ENCODE data around the gene OBSCN.

Gene OBSCN

DNA sequence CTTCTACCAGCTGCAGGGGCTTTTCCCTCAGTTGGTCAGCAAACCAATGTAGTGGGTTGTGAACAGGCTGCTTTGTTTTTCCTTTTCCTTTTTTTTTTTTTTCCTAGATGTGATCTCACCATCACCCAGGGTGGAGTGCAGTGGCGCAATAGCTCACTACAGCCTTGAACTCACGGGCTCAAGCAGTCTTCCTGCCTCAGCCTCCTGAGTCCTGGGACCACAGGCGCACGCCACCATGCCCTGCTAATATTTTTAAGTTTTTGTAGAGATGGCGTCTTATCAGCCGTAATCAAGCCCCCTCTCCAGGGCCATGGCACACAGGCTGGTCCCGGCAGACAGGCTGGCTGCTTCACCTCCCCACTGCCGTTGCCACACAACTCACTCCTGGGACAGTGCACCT lies 202.2 kb downstream of the OBSCN start:
- no peak for DNase-seq

DNA sequence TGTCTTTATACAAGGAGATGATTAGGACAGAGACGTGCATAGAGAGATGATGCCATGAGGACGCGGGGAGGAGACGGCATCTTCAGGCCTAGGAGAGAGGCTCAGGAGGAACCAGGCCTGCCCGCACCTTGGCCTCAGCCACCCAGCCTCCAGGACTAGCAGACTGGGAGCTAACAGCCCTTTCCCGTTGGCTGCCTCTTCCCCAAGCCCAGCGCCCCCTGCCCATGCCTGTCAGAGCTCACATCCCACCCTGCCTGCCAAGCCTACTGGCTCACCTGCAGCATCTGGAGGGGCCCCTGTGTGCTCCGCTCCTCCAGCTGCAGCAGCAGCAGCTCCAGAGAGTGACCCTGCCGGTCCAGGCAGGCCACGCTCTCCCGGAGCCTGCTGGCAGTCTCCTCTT lies 202.8 kb downstream of the OBSCN start:
- no peak for DNase-seq

DNA sequence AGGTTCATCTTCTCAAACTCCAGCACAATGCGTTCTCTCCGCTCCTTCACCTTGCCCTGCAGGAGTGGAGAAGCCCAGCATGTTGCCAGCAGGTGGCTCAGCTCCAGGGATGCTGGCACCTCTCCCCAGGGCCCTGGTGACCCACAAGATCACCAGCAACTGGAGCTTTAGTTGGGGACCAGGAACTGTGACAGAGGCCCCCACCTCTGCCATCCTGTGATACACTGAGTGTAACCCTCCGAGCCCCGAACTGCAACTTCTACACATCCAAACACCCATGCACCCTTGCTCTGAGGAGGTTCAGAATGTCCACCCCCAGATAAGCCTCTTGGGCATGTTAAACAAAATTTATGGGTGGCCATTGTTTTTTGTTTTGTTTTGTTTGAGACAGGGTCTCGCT lies 203.3 kb downstream of the OBSCN start:
- no peak for DNase-seq

DNA sequence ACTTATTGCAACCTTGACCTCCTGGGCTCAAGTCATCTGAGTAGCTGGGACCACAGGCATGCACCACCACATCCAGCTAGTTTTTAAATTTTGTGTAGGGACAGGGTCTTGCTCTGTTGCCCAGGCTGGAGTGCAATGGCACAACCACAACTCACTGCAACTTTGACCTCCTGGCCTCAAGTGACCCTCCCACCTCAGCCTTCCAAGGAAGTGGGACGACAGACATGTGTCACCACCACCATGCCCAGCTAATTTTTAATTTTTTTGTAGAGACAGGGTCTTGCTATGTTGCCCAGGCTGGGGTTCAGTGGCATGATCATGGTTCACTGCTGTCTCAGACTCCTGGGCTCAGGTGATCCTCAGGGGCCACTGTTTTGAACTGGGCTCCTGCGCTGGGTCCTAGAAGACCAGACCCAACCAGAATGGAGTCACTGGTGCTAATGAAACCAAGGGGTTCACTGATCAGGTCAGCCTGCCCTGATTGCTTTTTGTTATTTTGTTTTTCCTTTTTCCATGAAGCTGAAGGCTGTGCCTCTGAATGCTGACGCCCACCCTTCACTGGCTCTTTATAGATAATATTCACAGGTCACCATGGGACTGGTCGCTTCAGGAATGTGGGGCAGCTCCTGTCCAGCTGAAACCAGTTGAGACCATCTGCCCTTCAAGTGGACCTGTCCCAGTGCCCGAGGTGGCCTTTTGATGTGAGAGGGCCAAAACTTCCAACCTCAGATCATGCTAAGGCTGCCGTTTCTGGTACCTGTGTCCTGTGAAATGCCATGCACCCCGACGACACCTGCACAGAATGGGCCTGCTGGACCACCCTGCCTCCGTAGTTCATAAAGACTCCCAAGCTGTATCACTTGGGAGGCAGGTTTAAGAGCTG lies 203.9 kb downstream of the OBSCN start:
- DNase-seq = no peak

DNA sequence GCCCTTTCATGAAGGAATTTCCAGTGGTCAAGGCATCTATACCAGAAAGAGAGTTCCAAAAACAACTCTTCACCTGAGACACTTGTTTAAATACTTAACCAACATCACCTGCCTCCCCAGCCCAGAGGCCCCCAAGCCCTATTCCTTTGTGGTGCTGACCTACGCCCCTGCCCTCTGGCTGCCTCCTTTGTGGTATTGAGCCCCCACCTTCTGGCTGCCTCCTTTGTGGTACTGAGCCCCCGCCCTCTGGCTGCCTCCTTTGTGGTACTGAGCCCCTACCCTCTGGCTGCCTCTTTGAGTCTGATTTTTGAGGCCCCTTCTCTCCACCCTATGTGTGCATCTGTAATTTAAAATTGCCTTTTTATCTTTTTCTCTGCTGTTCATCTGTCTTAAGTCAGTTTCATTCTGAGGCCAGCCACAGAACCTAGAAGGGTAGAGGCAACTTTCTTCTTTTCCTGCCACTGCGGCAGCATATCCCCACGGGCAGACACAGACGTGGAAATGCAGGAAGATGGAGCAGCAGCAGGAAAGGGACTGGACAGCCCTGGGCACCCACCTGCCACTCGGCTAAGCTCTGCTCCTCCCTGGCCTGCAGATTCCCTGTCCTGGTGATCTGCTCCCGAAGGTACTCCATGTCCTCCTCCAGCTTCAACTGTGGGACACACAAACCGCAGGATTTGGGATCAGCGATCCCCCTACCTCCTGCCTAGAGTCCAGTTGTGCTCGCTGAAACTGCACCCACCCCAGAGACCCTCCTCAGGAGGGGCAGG lies 205.6 kb downstream of the OBSCN start:
- no peak for DNase-seq

DNA sequence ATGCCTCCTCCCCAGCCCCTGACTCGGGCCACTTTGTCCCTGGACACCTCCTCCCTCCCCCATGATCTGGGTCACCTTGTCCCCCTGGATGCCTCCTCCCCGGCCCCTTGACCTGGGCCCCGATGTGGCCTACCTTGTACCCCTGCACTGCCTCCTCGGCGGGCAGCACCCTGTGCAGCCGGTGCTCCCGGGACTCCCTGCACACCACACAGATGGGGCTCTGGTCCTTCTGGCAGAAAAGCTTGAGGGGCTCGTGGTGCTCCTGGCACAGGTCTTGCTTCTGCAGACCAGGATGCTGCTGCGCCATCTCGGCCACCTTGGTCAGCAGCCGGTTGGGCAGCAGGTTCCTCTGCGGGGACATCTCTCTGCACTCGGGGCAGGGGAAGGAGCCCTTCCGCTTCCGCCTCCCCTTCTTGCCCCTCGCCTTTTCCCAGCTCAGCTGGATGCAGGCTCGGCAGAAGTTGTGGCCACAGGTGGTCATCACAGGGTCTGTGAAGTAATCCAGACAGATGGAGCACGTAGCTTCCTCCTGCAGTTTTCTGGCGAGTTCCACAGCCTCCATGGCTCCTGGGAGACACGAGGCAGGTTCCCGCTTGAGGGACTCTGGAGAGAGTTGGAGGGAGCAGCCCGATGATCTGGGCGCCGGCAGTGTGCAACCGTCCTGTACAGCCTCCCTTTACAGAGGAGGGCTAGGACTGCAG lies 206.8 kb downstream of the OBSCN start:
- no peak for DNase-seq

DNA sequence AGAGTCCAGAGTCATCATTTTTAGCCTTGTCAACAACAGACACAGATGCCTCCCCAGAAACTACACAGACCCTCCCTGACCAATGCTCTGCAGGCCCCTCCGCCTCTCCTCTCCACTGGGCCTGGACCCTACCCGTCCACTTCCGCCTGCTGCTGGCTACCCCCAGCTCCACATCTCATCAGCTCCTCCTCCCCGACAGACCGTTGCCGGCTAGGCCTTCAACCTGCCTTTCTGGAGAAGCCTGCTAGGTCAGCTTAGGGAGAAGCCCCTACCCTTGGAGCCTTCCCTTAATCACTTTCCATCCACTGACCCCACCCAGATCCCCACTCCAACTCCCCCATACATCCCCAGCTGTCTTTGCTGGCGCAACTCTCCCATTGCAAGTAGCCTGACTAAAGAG lies 207.4 kb downstream of the OBSCN start:
- no peak for DNase-seq

DNA sequence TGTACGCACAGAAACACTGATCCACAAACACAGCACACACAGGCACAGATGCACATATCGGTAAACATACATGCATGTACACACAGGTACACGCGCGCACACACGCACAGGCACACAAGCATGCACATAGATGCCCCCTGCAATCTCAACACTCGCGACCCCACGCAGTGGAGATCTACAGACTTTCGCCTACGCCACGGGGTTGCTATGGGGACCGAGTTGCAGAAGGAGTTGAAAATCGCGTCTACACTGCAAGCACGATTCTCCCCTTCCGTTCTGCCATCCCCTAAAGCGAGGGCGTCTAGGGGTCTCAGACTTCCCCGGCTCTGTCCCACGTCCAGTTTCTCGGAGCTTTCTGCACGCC lies 208.0 kb downstream of the OBSCN start:
- no peak for DNase-seq

DNA sequence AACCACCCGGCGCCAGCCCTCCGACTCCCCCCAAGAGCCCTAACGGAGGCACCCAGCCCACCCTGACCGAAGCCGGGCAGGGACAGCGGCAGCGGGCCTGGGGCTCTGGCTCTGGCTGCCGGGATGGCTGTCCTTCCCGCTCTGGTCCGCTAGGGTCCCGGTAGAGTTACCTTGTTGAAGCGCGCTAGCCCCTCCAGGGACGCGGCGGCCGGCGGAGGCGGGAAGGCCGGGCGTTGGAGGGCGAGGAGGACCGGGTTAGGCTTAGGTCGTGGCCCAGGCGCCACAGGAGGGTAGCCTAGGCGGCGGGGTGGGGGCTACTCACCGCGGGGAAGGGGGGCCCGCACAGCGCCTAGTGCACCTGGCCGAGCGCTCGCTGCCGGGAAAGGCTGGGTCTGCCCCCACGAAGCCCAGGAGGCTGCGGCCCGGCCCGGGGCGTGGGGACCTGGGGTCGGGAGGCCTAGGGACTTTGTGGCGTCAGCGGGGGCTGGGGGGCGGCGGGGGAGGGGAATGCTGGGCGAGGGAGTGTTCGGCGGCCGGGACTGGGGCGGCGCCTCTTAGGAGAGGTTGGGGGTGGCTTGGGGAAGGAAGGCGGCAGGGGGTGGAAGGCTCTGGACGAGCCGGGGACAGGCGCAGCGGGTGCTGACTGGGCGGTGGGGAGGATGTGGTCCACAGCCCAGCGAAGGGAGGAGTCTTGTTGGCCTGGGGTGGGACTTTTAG lies 208.5 kb downstream of the OBSCN start, which contains the start of gene TRIM17:
TSS of gene TRIM17 (minus strand) at position 645 of the 717 bp plus-strand sequence. CDS start 1,789 bp downstream, outside the sequence.
- peak; percentile 64 for DNase-seq

DNA sequence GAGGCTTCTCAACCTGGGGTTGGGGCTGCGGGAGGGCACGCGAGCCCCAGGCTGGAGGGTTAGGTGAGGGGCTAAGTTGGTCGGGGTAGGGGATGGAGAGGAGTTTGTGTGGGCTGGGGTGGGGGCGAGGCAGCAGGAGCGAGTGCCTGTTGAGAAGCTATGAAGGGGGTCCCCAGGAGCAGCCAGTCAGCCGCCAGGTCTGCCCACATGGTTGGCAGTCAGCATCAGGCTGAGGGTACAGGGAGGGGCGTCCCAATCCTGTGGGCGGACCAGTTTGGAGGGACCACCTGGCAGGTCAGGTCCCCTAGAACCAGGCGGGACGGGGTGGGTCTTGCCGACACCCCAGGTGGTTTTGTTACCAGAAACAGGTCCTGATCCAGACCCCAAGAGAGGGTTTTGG lies 209.2 kb downstream of the OBSCN start:
- DNase-seq = no peak

DNA sequence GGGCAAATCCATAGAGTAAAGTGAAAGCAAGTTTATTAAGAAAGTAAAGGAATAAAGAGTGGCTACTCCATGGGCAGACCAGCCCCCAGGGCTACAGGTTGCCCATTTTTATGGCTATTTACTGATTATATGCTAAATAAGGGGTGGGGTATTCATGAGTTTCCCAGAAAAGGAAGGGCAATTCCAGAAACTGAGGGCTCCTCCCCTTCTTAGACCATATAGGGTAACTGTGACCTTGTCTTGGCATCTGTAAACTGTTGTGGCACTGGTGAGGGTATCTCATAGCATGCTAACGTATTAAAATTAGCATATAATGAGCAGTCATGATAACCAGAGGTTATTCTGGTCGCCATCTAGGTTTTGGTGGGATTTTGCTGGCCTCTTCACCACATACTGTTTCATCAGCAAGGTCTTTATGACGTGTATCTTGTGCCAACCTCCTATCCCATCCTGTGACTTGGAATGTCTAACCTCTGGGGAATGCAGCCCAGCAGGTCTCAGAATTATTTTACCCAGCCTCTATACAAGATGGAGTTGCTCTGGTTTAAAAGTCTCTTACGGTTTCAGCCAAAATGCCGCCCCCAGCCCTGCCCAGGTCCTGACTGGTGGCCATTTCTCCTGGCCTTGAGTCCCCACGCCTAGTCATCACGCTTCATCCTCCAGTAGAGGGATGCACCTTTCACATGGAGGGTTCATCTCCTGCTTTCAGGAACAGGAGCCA lies 209.8 kb downstream of the OBSCN start:
- no peak for DNase-seq

DNA sequence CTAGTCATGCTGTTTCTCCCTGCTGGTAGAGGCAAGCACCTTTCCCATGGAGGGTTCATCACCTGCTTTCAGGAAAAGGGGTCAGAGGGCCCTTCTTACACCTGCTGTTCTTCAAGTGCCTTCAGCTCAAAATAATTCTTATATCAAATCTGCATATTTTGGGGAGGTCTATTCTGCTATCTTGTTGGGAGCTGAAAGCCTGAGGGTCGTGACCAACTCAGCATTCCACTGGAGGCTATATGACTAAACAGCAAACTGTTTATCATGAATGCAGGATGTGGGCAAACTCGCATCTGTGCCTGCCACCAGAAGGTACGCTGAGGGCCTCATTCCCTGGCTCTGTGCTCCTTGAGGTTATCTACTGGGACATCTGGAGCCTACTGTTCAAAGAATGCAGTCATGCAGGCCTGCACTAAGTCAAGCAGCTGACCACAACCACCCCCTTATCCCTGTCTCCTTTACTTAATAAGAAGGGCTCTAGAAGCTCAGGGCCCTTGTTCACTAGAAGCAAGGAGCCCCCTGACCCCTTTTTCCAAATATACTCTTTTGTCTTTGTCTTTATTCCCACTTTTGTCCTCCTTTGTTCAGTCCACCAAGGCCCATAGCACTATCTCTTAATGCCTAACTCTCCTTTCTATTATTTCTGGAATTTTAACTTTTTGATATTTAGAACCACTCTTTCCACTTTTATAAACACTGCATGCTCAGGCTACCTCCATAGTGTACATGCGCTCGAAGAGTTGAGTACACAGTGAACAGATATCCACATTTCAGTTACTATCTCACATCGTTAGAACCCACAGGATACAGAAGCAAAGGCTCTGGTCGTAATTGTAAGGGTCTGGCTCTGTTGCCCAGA lies 213.4 kb downstream of the OBSCN start:
- DNase-seq = no peak

DNA sequence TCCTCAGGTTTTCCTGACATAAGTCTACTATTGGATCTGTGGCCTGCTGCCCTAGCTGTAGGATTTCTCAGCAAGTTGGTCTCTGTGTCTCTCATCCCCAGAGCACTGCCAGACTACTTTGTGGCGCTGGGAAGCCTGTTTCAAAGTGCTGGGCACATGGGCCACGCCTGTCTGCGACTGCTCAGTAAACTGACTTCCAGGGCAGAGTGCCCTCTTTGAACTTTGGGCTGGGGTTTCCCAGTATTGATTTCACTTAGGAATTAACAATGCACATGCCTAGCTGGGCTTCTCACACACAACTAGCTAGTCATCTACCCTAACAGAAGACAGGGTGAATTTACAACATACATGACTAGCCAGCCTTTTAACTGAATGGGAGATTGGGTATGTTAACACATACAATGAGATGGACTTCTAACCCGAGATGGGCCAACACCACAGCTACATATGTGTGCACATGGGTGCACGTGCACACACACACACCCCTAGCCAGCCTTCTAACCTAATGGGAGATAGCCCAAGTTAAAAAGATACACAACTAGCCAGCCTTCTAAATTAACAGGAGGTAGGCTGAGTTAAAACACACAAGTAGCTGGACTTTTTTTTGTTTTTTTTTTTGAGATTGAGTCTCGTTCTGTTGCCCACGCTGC lies 215.7 kb downstream of the OBSCN start:
- DNase-seq = no peak

DNA sequence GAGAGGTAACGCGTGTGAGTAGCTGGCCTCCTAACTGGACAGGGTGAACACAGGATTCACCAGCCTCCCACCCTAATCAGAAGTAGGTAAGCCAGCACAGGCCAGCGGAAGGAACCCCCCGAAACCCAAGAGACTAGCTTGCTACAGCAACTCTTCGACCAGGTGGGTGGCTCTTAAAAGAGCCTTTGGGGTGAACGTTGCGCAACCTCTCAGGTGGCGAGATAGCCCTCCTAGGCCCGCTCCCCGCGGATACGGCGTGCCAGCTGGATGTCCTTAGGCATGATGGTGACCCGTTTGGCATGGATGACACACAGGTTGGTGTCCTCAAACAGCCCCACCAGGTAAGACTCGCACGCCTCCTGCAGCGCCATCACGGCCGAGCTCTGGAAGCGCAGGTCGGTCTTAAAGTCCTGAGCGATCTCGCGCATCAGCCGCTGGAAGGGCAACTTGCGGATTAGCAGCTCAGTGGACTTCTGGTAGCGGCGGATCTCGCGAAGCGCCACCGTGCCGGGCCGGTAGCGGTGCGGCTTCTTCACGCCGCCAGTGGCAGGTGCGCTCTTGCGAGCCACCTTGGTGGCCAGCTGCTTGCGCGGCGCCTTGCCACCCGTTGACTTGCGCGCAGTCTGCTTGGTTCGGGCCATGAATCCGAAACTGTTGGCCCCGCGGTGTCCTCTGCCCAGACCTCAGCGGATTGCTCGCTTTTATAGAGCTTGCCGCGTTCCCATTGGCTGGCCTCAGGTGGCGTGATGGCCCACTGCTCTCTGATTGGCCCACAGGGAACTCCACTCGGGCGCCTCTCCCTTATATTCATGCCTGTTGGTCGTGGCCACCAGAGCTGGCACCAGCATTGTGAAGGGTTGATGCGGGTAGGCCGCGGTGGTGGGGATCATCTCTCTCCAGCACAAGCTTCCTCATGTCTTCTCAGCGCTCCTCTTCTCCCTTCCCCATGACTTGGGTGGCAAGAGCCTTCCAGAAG lies 217.1 kb downstream of the OBSCN start:
- DNase-seq = no peak

DNA sequence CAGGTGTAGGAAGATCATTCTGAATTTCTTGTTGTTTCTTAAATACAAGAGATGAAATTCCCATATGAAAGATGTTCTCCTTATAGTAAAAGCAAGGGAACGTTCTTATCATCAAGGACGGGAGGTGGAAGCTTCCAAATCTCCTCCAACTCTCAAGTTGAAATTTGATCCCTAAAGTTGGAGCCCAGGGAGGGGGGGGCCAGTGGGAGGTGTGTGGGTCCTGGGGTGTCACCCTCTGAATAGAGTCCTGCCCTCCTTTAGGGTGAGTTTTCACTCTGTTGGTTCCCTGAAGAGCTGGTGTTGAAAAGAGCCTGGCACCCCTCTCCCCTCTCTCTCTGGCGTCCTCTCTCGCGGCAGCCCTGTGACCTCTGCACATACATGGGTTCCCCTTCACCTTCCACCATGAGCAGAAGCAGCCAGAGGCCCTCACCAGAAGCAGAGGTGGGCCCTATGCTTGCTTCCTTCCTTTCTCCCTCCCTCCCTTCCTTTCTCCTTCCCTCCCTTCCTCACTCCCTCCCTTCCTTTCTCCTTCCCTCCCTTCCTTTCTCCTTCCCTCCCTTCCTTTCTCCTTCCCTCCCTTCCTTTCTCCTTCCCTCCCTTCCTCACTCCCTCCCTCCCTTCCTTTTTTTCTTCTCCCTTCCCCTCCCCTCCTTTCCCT lies 218.8 kb downstream of the OBSCN start:
- no peak for DNase-seq

DNA sequence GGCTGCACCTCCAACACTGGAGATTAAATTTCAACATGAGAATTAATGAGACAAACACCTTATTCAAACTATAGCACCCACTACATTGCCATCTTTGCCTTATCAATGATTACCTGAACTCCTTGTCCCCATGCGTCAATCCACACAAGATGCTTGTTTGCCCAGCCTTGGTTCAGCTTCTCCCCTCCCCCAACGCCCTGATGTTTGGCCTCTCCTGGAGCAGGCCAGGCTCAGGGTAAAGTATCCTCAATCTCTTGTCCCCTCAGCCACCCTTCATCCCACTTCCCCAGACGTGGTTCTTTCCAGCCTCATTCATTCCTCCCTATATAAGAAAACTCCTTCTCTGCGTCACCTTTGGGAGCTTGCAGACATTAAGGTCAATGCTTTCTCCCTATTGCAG lies 220.6 kb downstream of the OBSCN start:
- no peak for DNase-seq
